IMR-90 (cell line): ENCODE results near the gene CADM4. TPM values are rescaled to one million over a fixed set of nuclear protein-coding genes. Genes with fewer than 3 reads are reported as not detected.

Experiments
- ATAC-seq: fragments of 200-7000 bp; cut with Tn5 transposase; 2 replicates; pipeline ENCODE4 v1.9.1; 2020; ENCODE audit warnings: low read depth, mild to moderate bottlenecking, moderate library complexity
- BruUV-seq: library from RNA; stranded (reverse); fragments of 400-500 nt; replicated peaks from 2 replicates; lab custom pipeline; 2021; lab: Mats Ljungman, UMichigan
- CTCF ChIA-PET: fragments of 300-600 bp; formaldehyde crosslinking; extraction: SDS; loops from one replicate; lab custom pipeline; 2021; ENCODE audit warnings: antibody characterized with exemption; lab: Yijun Ruan, JAX
- POLR2A ChIA-PET: fragments of 300-600 bp; sonication (Branson Sonifier 250); formaldehyde crosslinking; loops from one replicate; lab custom pipeline; 2022; ENCODE audit warnings: antibody characterized with exemption; ENCODE audit not compliant: unreplicated experiment; lab: Charles Lee
- DNase-seq: peaks from one replicate; pipeline ENCODE4 v3.0.0; 2013
- H2AFZ ChIP-seq: replicated peaks from 2 replicates; pipeline ENCODE3; 2013; ENCODE audit warnings: low read length, mild to moderate bottlenecking; ENCODE audit not compliant: poor library complexity
- H2AK5ac ChIP-seq: 2 replicates; pipeline ENCODE4 v1.6.1; 2013; ENCODE audit warnings: low read depth, low read length, inconsistent platforms
- H2AK9ac ChIP-seq: replicated peaks from 2 replicates; pipeline ENCODE3; 2013; ENCODE audit warnings: mild to moderate bottlenecking, low read depth, low read length, moderate library complexity; ENCODE audit not compliant: poor library complexity
- H2BK120ac ChIP-seq: 2 replicates; pipeline ENCODE4 v1.6.1; 2013; ENCODE audit warnings: low read depth, low read length, inconsistent platforms
- H2BK15ac ChIP-seq: 3 replicates; pipeline ENCODE4 v1.6.1; 2013; ENCODE audit warnings: low read depth, low read length, inconsistent platforms
- H2BK20ac ChIP-seq: 2 replicates; pipeline ENCODE4 v1.6.1; 2013; ENCODE audit warnings: low read depth, mild to moderate bottlenecking, inconsistent platforms, low read length, moderate library complexity
- H2BK5ac ChIP-seq: 2 replicates; pipeline ENCODE4 v1.6.1; 2013; ENCODE audit warnings: mild to moderate bottlenecking, low read depth, low read length, inconsistent platforms; ENCODE audit not compliant: poor library complexity, severe bottlenecking
- H3K14ac ChIP-seq: replicated peaks from 2 replicates; pipeline ENCODE4 v1.6.1; 2013; ENCODE audit warnings: low read depth, low read length, inconsistent platforms
- H3K18ac ChIP-seq: 2 replicates; pipeline ENCODE4 v1.6.1; 2013; ENCODE audit warnings: low read depth, low read length, control low read depth
- H3K23ac ChIP-seq: 2 replicates; pipeline ENCODE4 v1.6.1; 2013; ENCODE audit warnings: low read depth, low read length, inconsistent platforms
- H3K27ac ChIP-seq: 2 replicates; pipeline ENCODE4 v1.5.1; 2013; ENCODE audit warnings: mild to moderate bottlenecking, control low read depth, low read length; ENCODE audit not compliant: insufficient read depth
- H3K27me3 ChIP-seq: 2 replicates; pipeline ENCODE4 v1.6.1; 2013; ENCODE audit warnings: low read length; ENCODE audit not compliant: control insufficient read depth, insufficient read depth
- H3K36me3 ChIP-seq: 2 replicates; pipeline ENCODE4 v1.6.1; 2013; ENCODE audit warnings: low read length, mixed read lengths; ENCODE audit not compliant: control insufficient read depth, insufficient read depth
- H3K4ac ChIP-seq: 2 replicates; pipeline ENCODE4 v1.6.1; 2013; ENCODE audit warnings: low read depth, low read length, inconsistent platforms
- H3K4me1 ChIP-seq: 2 replicates; pipeline ENCODE4 v1.6.1; 2013; ENCODE audit warnings: low read length, mixed read lengths; ENCODE audit not compliant: control insufficient read depth, insufficient read depth
- H3K4me2 ChIP-seq: 2 replicates; pipeline ENCODE4 v1.6.1; 2013; ENCODE audit warnings: low read depth, mild to moderate bottlenecking, control low read depth, low read length, moderate library complexity
- H3K4me3 ChIP-seq: 2 replicates; pipeline ENCODE4 v1.5.1; 2013; ENCODE audit warnings: low read depth, mild to moderate bottlenecking, control low read depth, low read length, moderate library complexity; ENCODE audit not compliant: insufficient read depth
- H3K56ac ChIP-seq: 2 replicates; pipeline ENCODE4 v1.6.1; 2013; ENCODE audit warnings: low read length, inconsistent platforms; ENCODE audit not compliant: insufficient read depth; ENCODE audit errors: extremely low read depth
- H3K79me1 ChIP-seq, 2 experiments: 2 replicates each; pipeline ENCODE4 v1.6.1; 2013; ENCODE audit warnings: low read length in 2 of 2, inconsistent platforms in 1 of 2, low read depth in 1 of 2
- H3K9ac ChIP-seq: 2 replicates; pipeline ENCODE4 v1.6.1; 2013; ENCODE audit warnings: low read depth, low read length, control low read depth
- H3K9me1 ChIP-seq: 2 replicates; pipeline ENCODE4 v1.6.1; 2013; ENCODE audit warnings: low read length, inconsistent platforms; ENCODE audit not compliant: insufficient read depth
- H3K9me3 ChIP-seq: 2 replicates; pipeline ENCODE4 v1.6.1; 2013; ENCODE audit warnings: low read length; ENCODE audit not compliant: control insufficient read depth, insufficient read depth
- H4K20me1 ChIP-seq: 2 replicates; pipeline ENCODE4 v1.6.1; 2013; ENCODE audit warnings: low read length, inconsistent platforms; ENCODE audit not compliant: insufficient read depth
- H4K5ac ChIP-seq: 2 replicates; pipeline ENCODE4 v1.6.1; 2013; ENCODE audit warnings: mild to moderate bottlenecking, low read depth, low read length, control low read depth
- H4K8ac ChIP-seq, 2 experiments: 2 replicates each; pipeline ENCODE4 v1.6.1; 2013; ENCODE audit warnings: low read depth in 2 of 2, low read length in 2 of 2, control low read depth in 1 of 2, inconsistent platforms in 1 of 2
- H4K91ac ChIP-seq: 2 replicates; pipeline ENCODE4 v1.6.1; 2013; ENCODE audit warnings: low read depth, low read length, inconsistent platforms; ENCODE audit not compliant: insufficient read depth
- CEBPB ChIP-seq: IDR thresholded peaks from 2 replicates; pipeline ENCODE4 v1.6.1; 2012; ENCODE audit warnings: low read depth, low read length, improper control_type of control experiment
- FOS ChIP-seq: fragments of 150-350 bp; IDR thresholded peaks from 2 replicates; pipeline ENCODE4 v1.6.1; 2016; ENCODE audit warnings: low read depth, low read length
- POLR2A ChIP-seq: IDR thresholded peaks from 2 replicates; pipeline ENCODE4 v1.6.1; 2012; ENCODE audit warnings: mild to moderate bottlenecking, low read depth, low read length
- RAD21 ChIP-seq: IDR thresholded peaks from 2 replicates; pipeline ENCODE4 v1.6.1; 2012; ENCODE audit warnings: low read length, improper control_type of control experiment
- RFX5 ChIP-seq: IDR thresholded peaks from 2 replicates; pipeline ENCODE4 v1.8.0; 2012; ENCODE audit warnings: low read depth, mild to moderate bottlenecking, low read length, moderate library complexity
- WGBS, 2 experiments: methylation state at CpG; one replicate each; pipeline versions ENCODE4 v1.1.5 to v1.1.7; 2013; ENCODE audit warnings: missing lambda C conversion rate in 2 of 2; ENCODE audit not compliant: insufficient read length in 1 of 2; ENCODE audit errors: extremely low coverage in 2 of 2; 5-methylcytosine and 5-hydroxymethylcytosine counted together
- dilution Hi-C: fragments of 300-500 bp; cut with HindIII; formaldehyde crosslinking; loops from one replicate; pipeline ENCODE4 v1.14.3; 2018; ENCODE audit warnings: low sequenced_read_pairs; ENCODE audit not compliant: unreplicated experiment
- in situ Hi-C: fragments of 300-500 bp; cut with MboI; formaldehyde crosslinking; loops from 3 replicates; pipeline ENCODE4 v1.14.3; 2019; ENCODE audit warnings: low sequenced_read_pairs, inconsistent platforms, mixed read lengths
- intact Hi-C: fragments of 100-400 bp; cut with micrococcal nuclease; formaldehyde crosslinking; loops from 2 replicates; pipeline ENCODE4 v1.10.0; 2022
- polyA plus RNA-seq, 3 experiments: library from polyadenylated mRNA; depleted of rRNA; stranded (reverse); fragments of >200 nt; gene quantifications; 2 replicates each; pipeline ENCODE4 v1.2.3, GENCODE V29; 2012; ENCODE audit warnings: low replicate concordance in 1 of 3
- total RNA-seq: library from RNA; depleted of rRNA; stranded (reverse); fragments of >200 nt; gene quantifications from 2 replicates; pipeline ENCODE4 v1.2.3, GENCODE V29; 2012
- TF ChIP-seq, protein P1 (sequence below): conservative IDR thresholded peaks from 2 replicates; pipeline ENCODE4 v1.5.1; 2012; ENCODE audit warnings: mild to moderate bottlenecking, low read depth, low read length, improper control_type of control experiment

The CADM4 gene
- total and polyA plus RNA-seq, 2 of the 4 experiments (the other 2 are of a cell fraction) = 2.0 to 4.9 TPM

GRCh38 chr19:43641333-43641732 is 1.7 kb upstream of the CADM4 start:
- no peak overlapping the region for H2BK120ac ChIP-seq
- H4K20me1 ChIP-seq = no peaks in the 10 kb centered on the region
- H3K4me1 ChIP-seq = peaks cover 5% of the 10 kb centered on the region
- CTCF ChIA-PET = no interaction called here
- no peak overlapping the region for H3K9ac ChIP-seq
- no peak overlapping the region for H3K23ac ChIP-seq
- H2AK9ac ChIP-seq = no peak overlapping the region
- no peak overlapping the region for H4K91ac ChIP-seq
- H3K27ac ChIP-seq = no peak overlapping the region
- POLR2A ChIA-PET = no interaction called here
- no peak overlapping the region for H3K4me3 ChIP-seq
- TF ChIP-seq POLR2A (no peak), CEBPB (no peak), RFX5 (no peak), FOS (no peak), RAD21 (no peak)
- TF ChIP-seq, protein P1, sequence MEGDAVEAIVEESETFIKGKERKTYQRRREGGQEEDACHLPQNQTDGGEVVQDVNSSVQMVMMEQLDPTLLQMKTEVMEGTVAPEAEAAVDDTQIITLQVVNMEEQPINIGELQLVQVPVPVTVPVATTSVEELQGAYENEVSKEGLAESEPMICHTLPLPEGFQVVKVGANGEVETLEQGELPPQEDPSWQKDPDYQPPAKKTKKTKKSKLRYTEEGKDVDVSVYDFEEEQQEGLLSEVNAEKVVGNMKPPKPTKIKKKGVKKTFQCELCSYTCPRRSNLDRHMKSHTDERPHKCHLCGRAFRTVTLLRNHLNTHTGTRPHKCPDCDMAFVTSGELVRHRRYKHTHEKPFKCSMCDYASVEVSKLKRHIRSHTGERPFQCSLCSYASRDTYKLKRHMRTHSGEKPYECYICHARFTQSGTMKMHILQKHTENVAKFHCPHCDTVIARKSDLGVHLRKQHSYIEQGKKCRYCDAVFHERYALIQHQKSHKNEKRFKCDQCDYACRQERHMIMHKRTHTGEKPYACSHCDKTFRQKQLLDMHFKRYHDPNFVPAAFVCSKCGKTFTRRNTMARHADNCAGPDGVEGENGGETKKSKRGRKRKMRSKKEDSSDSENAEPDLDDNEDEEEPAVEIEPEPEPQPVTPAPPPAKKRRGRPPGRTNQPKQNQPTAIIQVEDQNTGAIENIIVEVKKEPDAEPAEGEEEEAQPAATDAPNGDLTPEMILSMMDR = no peak
- no peak overlapping the region for H3K4me2 ChIP-seq
- 0 out of 2 replicates have a peak, but pooled peaks cover 2% of the 10 kb centered on the region for H3K36me3 ChIP-seq
- no peak overlapping the region for H3K14ac ChIP-seq
- ATAC-seq = no peak
- no peak overlapping the region for H2BK5ac ChIP-seq
- no peak overlapping the region for H4K8ac ChIP-seq
- H2BK20ac ChIP-seq = no peak overlapping the region
- H3K27me3 ChIP-seq = peaks cover 33% of the 10 kb centered on the region
- H2BK15ac ChIP-seq = no peak overlapping the region
- DNase-seq = no peak
- no peak overlapping the region for H2AFZ ChIP-seq
- no peak overlapping the region for H3K56ac ChIP-seq
- H3K4ac ChIP-seq = no peak overlapping the region
- no peak overlapping the region for H3K18ac ChIP-seq
- no peaks in the 10 kb centered on the region for H3K79me1 ChIP-seq
- intact Hi-C loops = no loop called here
- H3K9me3 ChIP-seq = no peaks in the 10 kb centered on the region
- in situ Hi-C loops = no loop called here
- dilution Hi-C loops = no loop called here
- WGBS, 2 experiments = no CpG with 5 or more reads among the region's 2 CpGs
- no TSS peak for BruUV-seq
- no peak overlapping the region for H2AK5ac ChIP-seq
- H3K9me1 ChIP-seq = no peaks in the 10 kb centered on the region
- H4K5ac ChIP-seq = no peak overlapping the region
